H1 (cell line): ENCODE data around the gene UMPS. TPM values are rescaled to one million over a fixed set of nuclear protein-coding genes. Genes with fewer than 3 reads are reported as not detected.

Source experiments
- ASH2L ChIP-seq: fragments of 200-600, 300-600 bp; sonication (generic); IDR thresholded peaks from one replicate; pipeline ENCODE4 v1.7.1; 2017; ENCODE audit warnings: low read length
- CBX5 ChIP-seq: fragments of 300-800, 300-1000 bp; sonication (generic); IDR thresholded peaks from 2 replicates; pipeline ENCODE4 v1.7.1; 2016; ENCODE audit warnings: antibody characterized with exemption, low read length, low read depth
- CBX8 ChIP-seq: fragments of 300-800, 300-1000 bp; sonication (generic); IDR thresholded peaks from 2 replicates; pipeline ENCODE4 v1.7.1; 2016; ENCODE audit warnings: low read depth, low read length, borderline replicate concordance
- CTCF ChIP-seq, 3 experiments: IDR thresholded peaks; 1 replicate in 2 of 3; 2 replicates in 1 of 3; pipeline versions ENCODE4 v1.5.1 to v1.6.1; 2011; ENCODE audit warnings: low read length in 3 of 3, mild to moderate bottlenecking in 3 of 3, inconsistent platforms in 2 of 3, low read depth in 1 of 3, moderate library complexity in 1 of 3; ENCODE audit not compliant: insufficient read depth in 1 of 3; ENCODE audit errors: control extremely low read depth in 1 of 3
- E2F6 ChIP-seq: IDR thresholded peaks from 2 replicates; pipeline ENCODE4 v1.6.1; 2012; ENCODE audit warnings: inconsistent platforms
- EGR1 ChIP-seq: IDR thresholded peaks from 2 replicates; pipeline ENCODE4 v1.6.1; 2011; ENCODE audit warnings: low read depth, low read length, borderline replicate concordance
- EP300 ChIP-seq, 2 experiments: IDR thresholded peaks; 1 replicate in 1 of 2; 2 replicates in 1 of 2; pipeline ENCODE4 v1.6.1; 2011 to 2012; ENCODE audit warnings: low read depth in 2 of 2, low read length in 2 of 2, mild to moderate bottlenecking in 2 of 2, borderline replicate concordance in 1 of 2, inconsistent platforms in 1 of 2, moderate library complexity in 1 of 2
- JUN ChIP-seq: IDR thresholded peaks from 2 replicates; pipeline ENCODE4 v1.6.1; 2011; ENCODE audit warnings: low read depth, mild to moderate bottlenecking, improper control_type of control experiment, low read length
- KDM4A ChIP-seq: IDR thresholded peaks from one replicate; pipeline ENCODE4 v1.7.1; 2012; ENCODE audit warnings: low read depth, mild to moderate bottlenecking, moderate library complexity, low read length, inconsistent platforms; ENCODE audit not compliant: severe bottlenecking
- POU5F1 ChIP-seq: IDR thresholded peaks from 2 replicates; pipeline ENCODE4 v1.6.1; 2011; ENCODE audit warnings: low read depth, mild to moderate bottlenecking, low read length, moderate library complexity
- SAP30 ChIP-seq: fragments of 300-600 bp; sonication (generic); IDR thresholded peaks from 2 replicates; pipeline ENCODE4 v1.7.1; 2012; ENCODE audit warnings: low read length, moderate library complexity, mild to moderate bottlenecking, inconsistent platforms; ENCODE audit not compliant: insufficient read depth, insufficient replicate concordance
- SIN3A ChIP-seq, 2 experiments: IDR thresholded peaks in 1 of 2; conservative IDR thresholded peaks in 1 of 2; 2 replicates each; pipeline ENCODE4 v1.6.1; 2011 to 2012; ENCODE audit warnings: low read length in 2 of 2, improper control_type of control experiment in 1 of 2, low read depth in 1 of 2, mild to moderate bottlenecking in 1 of 2
- SIRT6 ChIP-seq: IDR thresholded peaks from one replicate; pipeline ENCODE4 v1.7.1; 2012; ENCODE audit warnings: low read length, inconsistent platforms
- SIX5 ChIP-seq: IDR thresholded peaks from 2 replicates; pipeline ENCODE4 v1.6.1; 2011; ENCODE audit warnings: mild to moderate bottlenecking, low read depth, low read length
- TAF1 ChIP-seq: IDR thresholded peaks from 2 replicates; pipeline ENCODE4 v1.6.1; 2011; ENCODE audit warnings: mild to moderate bottlenecking, low read depth, low read length
- TAF7 ChIP-seq: optimal IDR thresholded peaks from 2 replicates; pipeline ENCODE3; 2011; ENCODE audit warnings: low read depth, mild to moderate bottlenecking, inconsistent platforms, low read length, moderate library complexity, borderline replicate concordance
- TEAD4 ChIP-seq: IDR thresholded peaks from 2 replicates; pipeline ENCODE4 v1.6.1; 2012; ENCODE audit warnings: low read depth, low read length, inconsistent platforms, mixed read lengths
- USF2 ChIP-seq: IDR thresholded peaks from 2 replicates; pipeline ENCODE4 v1.6.1; 2011; ENCODE audit warnings: low read length, improper control_type of control experiment
- YY1 ChIP-seq: IDR thresholded peaks from 2 replicates; pipeline ENCODE4 v1.6.1; 2011; ENCODE audit warnings: low read depth, mild to moderate bottlenecking, low read length
- polyA plus RNA-seq, 7 experiments: library from polyadenylated mRNA; depleted of rRNA in 3 of 7; stranded (reverse) in 5 of 7; unstranded in 2 of 7; fragments of >200 nt in 5 of 7; fragments of 200-250 nt in 2 of 7; gene quantifications; 1 replicate in 5 of 7; 2 replicates in 1 of 7; 4 replicates in 1 of 7; pipeline versions ENCODE4 v1.2.1 to v1.2.3, GENCODE V29; 2011 to 2013; ENCODE audit warnings: missing spikeins in 2 of 7, mixed read lengths in 2 of 7
- total RNA-seq: library from RNA; stranded (reverse); fragmentation: NEBNext Ultra II Directional; extraction: Animal tissue kit (Norgen Biotek cat#: 25700); gene quantifications from 2 replicates; pipeline ENCODE4 v1.2.1, GENCODE V29; 2021
- TF ChIP-seq, protein P1 (sequence below): IDR thresholded peaks from 2 replicates; pipeline ENCODE4 v1.6.1; 2012; ENCODE audit warnings: inconsistent platforms

The UMPS gene
- total and polyA plus RNA-seq, 2 of the 8 experiments (the other 6 are each of a cell fraction or from before 2014, with no cell fraction given) = 32.8 to 59.0 TPM

DNA sequence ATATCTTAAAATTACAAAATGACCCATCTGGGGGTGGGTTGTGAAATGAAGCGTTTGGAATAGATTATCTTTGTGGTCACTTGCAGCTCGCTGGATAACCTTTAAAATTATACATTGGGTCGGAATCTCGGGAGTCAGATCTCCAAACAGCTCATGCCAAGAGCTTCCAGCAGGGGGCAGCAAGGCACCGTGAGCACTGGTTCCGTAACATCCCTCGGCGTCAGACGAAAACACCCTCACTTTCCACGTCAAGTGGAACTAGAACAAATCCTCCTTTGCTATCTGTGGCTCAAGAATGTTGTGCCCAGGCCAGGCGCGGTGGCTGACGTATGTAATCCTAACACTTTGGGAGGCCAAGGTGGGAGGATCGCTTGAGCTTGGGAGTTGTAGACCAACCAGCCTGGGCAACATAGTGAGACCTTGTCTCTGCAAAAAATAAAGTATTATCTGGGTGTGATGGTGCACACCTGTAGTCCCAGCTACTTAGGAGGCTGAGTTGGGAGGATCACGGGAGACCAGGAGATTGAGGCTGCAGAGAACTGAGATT is 31.1 kb downstream of the UMPS start (continued):
- TF ChIP-seq CTCF (IDR thresholded peaks at IDR 0.05; ENCODE audit: control extremely low read depth in 1 of 3, insufficient read depth in 1 of 3, low read depth in 1 of 3, low read length in 3 of 3) = peak; percentile 84 to 93 (median 90)
- no peak for TF ChIP-seq JUN
- TF ChIP-seq SIN3A (conservative IDR thresholded peaks at IDR 0.05 in 1 of 2, IDR thresholded peaks at IDR 0.05 in 1 of 2; ENCODE audit: low read depth in 1 of 2, low read length in 2 of 2) = no peak
- TF ChIP-seq CBX8 = no peak
- TF ChIP-seq TAF1 = no peak
- no peak for TF ChIP-seq CBX5
- peak; percentile 53; the same call in 1 of the 2 replicates for TF ChIP-seq TEAD4
- no peak for TF ChIP-seq POU5F1
- TF ChIP-seq E2F6 = no peak
- TF ChIP-seq YY1 = no peak
- TF ChIP-seq SIRT6 = no peak
- no peak for TF ChIP-seq SIX5
- TF ChIP-seq USF2 = no peak
- TF ChIP-seq EGR1 = no peak
- no peak for TF ChIP-seq ASH2L
- no peak for TF ChIP-seq KDM4A
- no peak for TF ChIP-seq SAP30
- TF ChIP-seq TAF7 = no peak
- TF ChIP-seq, protein P1, sequence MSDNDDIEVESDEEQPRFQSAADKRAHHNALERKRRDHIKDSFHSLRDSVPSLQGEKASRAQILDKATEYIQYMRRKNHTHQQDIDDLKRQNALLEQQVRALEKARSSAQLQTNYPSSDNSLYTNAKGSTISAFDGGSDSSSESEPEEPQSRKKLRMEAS = no peak
- TF ChIP-seq EP300 (IDR thresholded peaks at IDR 0.05; ENCODE audit: borderline replicate concordance in 1 of 2, low read depth in 2 of 2, low read length in 2 of 2) = no peak
